NCI-H1417 (cell line): Measurements from ENCODE around the gene ASTN2.

Experiments used
- DNase-seq, 3 experiments: peaks; one replicate each; lab custom pipeline; 2025; lab: John Stamatoyannopoulos, UW

ASTN2 gene

GRCh38 chr9:116566677-116567488 lies 848.0 kb downstream of the ASTN2 start:
- DNase-seq: peak in 1 of 3 experiments; percentile 17

GRCh38 chr9:116565986-116566385 lies 848.9 kb downstream of the ASTN2 start:
- DNase-seq: no peak

GRCh38 chr9:116564266-116564793 lies 850.5 kb downstream of the ASTN2 start:
- DNase-seq: no peak

GRCh38 chr9:116558818-116559540 lies 855.9 kb downstream of the ASTN2 start:
- DNase-seq: no peak

DNA sequence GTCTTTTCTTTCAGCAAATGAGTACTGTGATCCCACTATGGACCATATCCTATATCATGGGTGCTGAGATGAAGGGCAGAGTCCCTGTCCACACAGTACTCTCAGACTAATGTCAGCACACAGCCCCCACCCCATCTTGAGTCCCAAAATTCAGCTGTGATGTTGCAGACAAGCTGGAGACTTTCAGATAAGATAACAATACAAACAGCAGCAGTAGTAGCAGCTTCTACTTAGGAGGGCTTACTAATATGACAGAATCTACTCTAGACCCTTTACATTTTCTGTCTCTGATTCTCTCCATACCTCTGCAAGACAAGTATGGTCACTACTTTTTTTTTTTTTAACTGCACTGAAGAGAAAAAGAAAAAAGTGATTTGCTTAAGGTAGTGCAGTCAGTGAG lies 856.8 kb downstream of the ASTN2 start:
- DNase-seq: no peak

- peak in 1 of 3 experiments; percentile 58 for DNase-seq
These were observed 859.2 kb downstream of the ASTN2 start for GRCh38 chr9:116555556-116556155.

DNA sequence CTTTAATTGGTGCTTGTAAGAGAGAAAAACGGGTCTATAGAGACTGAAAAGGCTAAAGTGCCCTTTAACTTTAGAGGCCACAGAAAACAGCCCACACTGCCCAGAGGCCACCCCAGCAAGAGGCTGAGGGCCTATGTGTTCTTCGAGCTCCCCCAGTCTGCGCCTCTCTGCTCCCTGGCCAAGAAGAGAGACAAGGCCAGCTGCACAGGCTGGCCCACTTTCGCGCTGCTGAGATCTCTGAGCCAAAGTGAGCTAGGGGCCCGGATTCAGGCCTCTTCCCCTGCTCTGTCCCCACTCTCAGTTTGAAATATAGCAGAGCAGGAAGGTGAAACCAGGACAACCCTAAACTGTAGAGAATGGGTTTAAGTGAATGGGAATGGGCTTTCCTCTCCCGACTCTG lies 859.7 kb downstream of the ASTN2 start:
- DNase-seq: no peak

GRCh38 chr9:116550696-116551436 lies 864.0 kb downstream of the ASTN2 start:
- no peak for DNase-seq

DNA sequence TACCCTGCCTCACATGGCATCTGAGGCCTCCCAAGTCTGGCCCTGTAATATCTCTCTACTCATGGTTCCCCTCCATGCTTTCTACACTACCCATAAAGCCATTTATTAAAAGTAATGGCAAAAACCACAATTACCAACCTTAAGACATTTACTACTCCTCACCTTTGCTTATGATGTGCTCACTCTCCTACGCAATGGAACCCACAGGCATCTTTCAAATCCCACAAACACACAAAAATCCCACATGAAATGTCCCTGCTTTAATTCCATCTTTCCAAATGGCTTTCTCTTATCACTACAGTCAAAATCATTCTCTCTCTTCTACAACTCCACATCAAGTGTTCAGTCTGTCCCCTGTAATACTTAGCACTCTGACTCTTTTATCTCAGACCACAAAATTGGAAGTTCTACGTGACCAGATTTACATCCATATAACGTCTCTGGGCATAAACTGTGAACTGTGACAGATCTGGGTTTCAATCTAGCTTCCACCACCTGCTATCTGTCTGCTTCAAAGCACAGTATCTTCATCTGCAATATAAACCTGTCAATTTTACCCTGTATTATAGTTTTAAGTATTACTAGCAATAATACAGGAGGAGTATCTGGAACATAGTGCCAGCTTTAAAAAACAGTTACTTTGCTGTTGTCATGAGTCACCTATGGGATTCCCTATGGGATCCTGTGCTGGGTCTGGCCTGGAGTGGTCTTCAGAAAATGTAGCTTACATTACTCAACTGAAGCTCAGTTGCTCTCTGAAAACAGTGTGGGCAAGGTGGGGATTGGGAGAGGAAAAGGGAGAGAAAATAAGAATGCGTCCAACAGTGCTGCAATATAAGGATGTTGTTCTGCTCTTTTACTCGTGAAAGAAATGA lies 864.8 kb downstream of the ASTN2 start:
- DNase-seq: no peak

- no peak for DNase-seq
These were observed 865.7 kb downstream of the ASTN2 start for GRCh38 chr9:116549061-116549664.

DNA sequence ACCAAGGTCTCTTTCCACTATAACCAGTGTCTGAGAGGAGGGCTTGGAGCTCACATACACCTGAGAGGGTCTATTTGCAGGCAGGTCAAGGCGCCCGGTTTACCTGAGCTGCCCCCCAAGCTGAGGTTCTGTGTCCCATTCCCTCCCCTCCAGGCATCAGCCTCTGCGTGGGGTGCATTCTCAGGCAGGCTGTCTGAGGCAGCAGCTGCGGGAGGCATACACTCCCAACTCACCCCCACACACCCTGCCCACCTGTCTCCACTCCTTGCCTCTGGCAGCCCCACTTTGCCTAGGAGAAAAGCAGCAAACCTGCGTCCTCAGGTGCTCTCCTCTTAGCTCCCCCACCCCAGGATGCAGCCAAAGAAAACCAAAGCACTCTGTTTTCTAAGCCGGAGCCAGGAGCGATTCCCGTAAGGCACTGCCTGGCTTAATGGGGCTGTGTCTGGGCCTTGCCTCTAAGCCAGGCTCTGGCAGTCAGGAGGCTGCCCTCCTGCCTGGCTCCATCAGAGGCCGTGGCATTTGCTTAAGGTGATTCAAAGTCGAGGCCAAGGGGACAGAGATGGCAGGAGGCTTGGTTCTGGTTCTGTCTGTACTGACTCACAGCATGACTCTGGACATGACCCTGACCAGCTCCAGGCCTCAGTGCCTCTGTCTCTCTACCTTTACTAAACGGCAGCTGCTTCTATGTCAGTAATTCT lies 867.0 kb downstream of the ASTN2 start:
- DNase-seq: no peak

DNA sequence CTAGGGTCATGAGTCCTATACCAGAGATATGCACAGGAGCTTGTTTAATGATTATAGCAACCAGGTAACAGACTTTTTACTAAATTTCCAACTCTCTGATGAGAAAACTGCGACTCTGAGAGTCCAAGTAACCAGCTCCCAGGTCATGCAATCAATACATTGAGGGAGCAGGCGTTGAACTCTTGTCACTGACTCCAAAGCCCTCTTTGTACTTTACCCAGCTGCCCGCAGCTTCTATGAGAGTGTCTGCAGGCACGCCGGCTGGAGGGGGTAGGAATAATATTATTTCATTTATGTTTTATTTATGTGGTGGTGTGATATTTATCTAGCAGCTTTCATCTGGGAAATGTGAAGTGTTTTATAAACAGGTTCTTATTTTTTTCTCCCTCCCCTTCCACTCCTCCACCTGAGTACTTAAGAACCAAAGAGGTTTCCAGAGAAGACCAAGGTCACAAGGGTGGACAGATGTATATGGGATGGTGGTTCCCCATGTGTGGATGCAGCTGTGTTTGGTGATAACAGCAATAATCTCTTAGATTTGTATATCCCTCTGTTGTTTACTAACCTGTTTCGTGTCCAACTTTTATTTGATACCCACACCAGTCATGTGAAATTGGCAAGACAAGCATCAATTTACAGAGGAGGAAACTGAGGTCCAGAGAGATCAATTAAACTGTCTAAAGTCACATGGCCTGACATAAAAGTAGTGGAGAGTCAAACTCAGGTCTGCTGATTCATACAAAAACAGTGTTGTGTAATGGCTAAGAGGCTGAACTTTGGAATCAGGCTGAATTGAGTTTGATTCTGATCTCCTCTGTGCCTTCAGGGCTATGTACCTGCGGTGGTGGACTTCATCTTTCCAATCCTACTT lies 867.9 kb downstream of the ASTN2 start:
- DNase-seq: no peak

DNA sequence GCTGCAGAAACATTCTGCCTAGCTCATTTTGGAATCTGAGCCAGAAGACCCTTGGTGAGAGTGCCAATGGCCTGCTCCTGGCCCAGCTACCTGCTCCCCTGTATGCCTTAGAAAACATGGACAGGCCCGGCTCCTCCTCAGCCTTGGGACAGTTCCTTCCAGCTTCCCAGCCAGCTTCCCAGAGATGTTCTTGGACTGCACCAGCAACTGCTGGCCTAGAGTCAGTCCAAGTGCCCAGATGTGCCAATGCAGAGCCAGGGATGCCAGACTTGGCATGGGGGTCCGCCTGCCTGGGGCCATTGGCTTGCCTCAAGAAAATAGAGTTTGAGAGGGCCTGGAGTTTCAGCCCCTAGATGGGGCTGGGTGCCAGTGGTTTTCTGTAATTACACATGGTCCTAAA lies 870.0 kb downstream of the ASTN2 start:
- no peak for DNase-seq

DNA sequence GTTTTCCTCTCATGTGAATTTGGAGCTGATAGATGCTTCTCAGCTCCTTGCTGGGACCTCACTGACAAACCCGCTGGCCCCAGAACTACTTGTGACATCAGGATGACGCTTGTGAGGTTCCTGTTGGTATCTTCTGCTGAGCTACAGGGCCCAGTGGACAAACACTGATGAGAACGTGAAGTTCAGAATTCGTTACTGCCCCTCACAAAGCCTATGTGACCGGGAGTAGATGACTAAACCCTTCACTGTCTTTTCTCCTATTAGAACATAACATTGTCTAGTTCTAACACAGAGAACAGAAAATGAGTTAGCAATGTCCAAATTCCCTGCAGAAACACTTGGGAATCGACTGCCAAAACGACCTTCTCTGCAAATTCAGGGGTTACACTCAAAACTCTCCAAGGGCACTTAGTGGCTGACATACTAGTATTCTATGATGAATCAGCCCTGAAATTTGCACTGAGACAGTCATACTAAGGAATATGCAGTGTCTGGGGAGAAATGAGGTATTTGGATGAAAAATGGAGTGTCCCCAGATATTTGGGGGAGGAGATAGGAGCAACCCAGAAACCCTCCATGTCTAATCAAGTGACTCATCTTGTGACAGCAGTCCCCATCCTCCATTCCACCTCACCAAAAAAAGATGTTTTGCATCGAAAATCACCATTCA lies 871.0 kb downstream of the ASTN2 start:
- no peak for DNase-seq

GRCh38 chr9:116541402-116541801 lies 873.5 kb downstream of the ASTN2 start:
- peak in 1 of 3 experiments; percentile 30 for DNase-seq

- no peak for DNase-seq
These were observed 875.3 kb downstream of the ASTN2 start for GRCh38 chr9:116539549-116539948.

DNA sequence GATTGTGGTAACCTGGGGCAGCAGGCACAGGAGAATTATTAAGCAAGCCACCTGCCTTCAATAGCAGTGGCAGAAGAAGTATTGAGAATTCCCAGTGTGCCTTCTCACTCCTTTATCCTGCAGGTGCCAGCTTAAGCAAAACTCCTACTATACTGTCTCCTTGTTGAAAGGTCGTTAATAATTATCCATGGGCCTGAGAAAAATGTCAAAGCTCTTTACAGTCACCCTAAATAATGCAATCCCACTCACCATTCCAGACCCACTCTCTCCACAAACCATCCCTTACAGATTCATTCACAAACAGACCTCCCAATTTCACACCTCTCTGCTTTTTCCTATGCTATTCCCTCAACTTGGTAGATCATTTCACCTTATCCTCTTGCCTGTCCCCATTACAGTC lies 889.2 kb downstream of the ASTN2 start:
- no peak for DNase-seq

DNA sequence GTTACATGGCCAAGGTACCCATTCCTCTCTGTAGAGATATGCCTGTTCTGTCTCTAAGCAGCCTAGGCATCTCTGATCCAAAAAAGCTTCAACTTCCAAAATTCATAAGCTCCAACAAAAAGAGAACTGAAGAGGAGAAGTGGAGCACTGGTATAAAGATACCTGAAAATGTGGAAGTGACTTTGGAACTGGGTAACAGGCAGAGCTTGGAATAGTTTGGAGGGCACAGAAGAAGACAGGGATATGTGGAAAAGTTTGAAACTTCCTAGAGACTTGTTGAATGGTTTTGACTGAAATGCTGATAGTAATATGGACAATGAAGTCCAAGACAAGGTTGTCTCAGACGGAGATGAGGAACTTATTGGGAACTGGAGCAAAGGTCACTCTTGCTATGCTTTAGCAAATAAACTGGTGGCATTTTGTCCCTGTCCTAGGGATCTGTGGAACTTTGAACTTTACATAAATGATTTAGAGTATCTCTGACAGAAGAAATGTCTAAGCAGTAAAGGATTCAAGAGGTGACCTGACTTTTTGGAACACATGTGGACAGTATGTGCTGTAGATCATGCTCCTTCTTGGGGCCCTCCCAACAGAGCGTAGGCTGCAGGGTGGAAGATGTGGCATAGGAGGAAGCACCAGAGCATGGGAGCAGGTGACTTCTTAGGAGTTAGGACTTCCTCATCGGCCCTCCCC lies 889.9 kb downstream of the ASTN2 start:
- no peak for DNase-seq
